ENCODE measurements around the gene LY6G5B.

The LY6G5B gene

GRCh38 chr6:31639449-31639861 lies 30.3 kb upstream of the LY6G5B start:
- TF ChIP-seq CTCF (IDR thresholded peaks at IDR 0.05; ENCODE audit: low read depth, low read length, missing control alignments) = no peak
- DNase-seq (ENCODE audit: extremely low read depth, low read depth) = no peak
- H3K4me3 ChIP-seq (replicated peaks; ENCODE audit: low read depth, low read length) = no peak overlapping the region

- no peak for DNase-seq (ENCODE audit: extremely low read depth, low read depth)
- H3K4me3 ChIP-seq (replicated peaks; ENCODE audit: low read depth, low read length) = no peak overlapping the region
Observed at GRCh38 chr6:31640612-31641011, 29.2 kb upstream of the LY6G5B start.

GRCh38 chr6:31641370-31641769 lies 28.4 kb upstream of the LY6G5B start:
- no peak overlapping the region for H3K4me3 ChIP-seq (replicated peaks; ENCODE audit: low read depth, low read length)
- no peak for DNase-seq (ENCODE audit: extremely low read depth, low read depth)
- TF ChIP-seq CTCF (IDR thresholded peaks at IDR 0.05; ENCODE audit: low read depth, low read length, missing control alignments) = no peak

More at GRCh38 chr6:31640612-31641011, 29.2 kb upstream of the LY6G5B start:
- TF ChIP-seq CTCF (IDR thresholded peaks at IDR 0.05; ENCODE audit: low read depth, low read length, missing control alignments) = no peak

GRCh38 chr6:31642798-31643570 lies 26.8 kb upstream of the LY6G5B start:
- DNase-seq (ENCODE audit: extremely low read depth, low read depth) = no peak
- no peak for TF ChIP-seq CTCF (IDR thresholded peaks at IDR 0.05; ENCODE audit: low read depth, low read length, missing control alignments)
- no peak overlapping the region for H3K4me3 ChIP-seq (replicated peaks; ENCODE audit: low read depth, low read length)

GRCh38 chr6:31643818-31644454 lies 25.8 kb upstream of the LY6G5B start:
- no peak overlapping the region for H3K4me3 ChIP-seq (replicated peaks; ENCODE audit: low read depth, low read length)
- TF ChIP-seq CTCF (IDR thresholded peaks at IDR 0.05; ENCODE audit: low read depth, low read length, missing control alignments) = no peak
- no peak for DNase-seq (ENCODE audit: extremely low read depth, low read depth)

GRCh38 chr6:31645325-31645724 lies 24.5 kb upstream of the LY6G5B start:
- no peak overlapping the region for H3K4me3 ChIP-seq (replicated peaks; ENCODE audit: low read depth, low read length)
- TF ChIP-seq CTCF (IDR thresholded peaks at IDR 0.05; ENCODE audit: low read depth, low read length, missing control alignments) = no peak
- no peak for DNase-seq (ENCODE audit: extremely low read depth, low read depth)
